Suppressor macrophage treated with lipopolysaccharide for 1 hour (primary cell): ENCODE data around the gene YY1AP1.
"Not testable (repeated sequence)": the region's sequence is repeated elsewhere in the genome, so short reads cannot be mapped to it uniquely, and the experiment has no call there.

Source experiments
- DNase-seq, 3 donors: peaks; one replicate each; pipeline ENCODE4 v3.0.0-alpha.2; 2020 to 2022

Gene YY1AP1

GRCh38 chr1:155645648-155646047 is 42.9 kb downstream of the YY1AP1 start:
- peak; percentile 16 to 30 (median 30) for DNase-seq

DNA sequence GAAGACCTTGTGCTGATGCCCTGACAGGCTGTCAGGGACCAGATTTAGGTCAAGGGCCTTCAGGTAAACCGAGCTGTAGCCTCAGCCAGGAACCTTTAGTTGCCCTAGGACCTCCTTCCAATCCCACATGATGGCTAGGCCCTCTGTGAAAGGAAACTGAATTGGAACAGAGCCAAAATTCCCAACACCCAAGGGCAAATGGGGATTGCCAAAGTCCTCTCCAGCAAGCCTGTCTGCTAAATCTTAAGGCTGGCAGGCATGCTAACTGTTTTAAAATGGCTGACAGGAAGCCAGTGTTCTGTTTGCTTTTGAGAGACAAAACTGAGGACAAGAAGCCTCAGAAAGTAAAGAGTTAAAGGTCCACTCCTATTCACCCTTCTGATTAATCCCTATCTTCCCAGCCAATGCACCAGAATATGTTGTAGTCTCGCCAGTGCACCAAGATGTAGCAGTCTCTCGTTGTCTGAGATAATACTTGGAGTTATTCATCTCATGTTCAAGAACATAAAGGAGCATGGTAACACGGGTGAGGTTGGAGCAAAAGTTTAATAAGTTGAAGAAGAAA is 43.5 kb downstream of the YY1AP1 start:
- no peak for DNase-seq

DNA sequence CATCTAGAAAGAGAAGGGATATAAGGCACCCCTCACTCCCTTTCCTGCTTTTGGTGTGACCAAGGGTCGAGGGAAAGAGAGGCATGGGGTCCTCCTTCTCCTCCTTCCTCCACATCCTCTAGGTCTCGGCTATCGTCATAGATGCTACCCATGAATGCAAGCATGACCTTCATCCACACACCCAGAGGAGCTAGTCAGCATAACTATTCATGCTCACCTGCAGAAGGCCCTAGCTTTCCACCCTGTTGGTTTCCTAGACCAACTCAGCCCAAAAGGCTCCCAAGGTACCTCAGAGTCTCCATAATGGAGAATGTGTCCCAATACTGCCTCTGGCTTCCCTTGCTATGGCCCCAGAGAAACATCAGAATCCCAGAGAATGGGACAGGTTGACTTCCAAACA is 45.3 kb downstream of the YY1AP1 start:
- DNase-seq, result no peak

DNA sequence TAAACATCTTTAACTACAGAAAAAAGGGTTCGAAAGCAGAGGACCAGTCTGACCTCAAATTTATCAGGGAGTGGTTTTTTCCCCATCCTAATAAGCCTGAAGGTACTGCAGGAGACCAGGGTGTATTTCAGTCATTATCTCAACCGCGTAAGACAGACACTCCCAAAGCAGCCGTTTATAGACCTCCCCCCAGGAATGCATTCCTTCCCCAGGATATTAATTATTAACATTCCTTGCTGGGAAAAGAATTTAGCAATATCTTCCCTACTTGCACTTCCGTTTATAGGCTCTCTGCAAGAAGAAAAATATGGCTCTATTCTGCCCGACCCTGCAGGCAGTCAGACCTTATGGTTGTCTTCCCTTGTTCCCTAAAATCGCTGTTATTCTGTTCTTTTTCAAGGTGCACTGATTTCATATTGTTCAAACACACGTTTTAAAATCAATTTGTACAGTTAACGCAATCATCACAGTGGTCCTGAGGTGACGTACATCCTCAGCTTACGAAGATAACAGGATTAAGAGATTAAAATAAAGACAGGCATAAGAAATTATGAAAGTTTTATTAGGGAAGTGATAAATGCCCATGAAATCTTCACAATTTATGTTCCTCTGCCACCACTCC is 45.9 kb downstream of the YY1AP1 start:
- not testable (repeated sequence) for DNase-seq

DNA sequence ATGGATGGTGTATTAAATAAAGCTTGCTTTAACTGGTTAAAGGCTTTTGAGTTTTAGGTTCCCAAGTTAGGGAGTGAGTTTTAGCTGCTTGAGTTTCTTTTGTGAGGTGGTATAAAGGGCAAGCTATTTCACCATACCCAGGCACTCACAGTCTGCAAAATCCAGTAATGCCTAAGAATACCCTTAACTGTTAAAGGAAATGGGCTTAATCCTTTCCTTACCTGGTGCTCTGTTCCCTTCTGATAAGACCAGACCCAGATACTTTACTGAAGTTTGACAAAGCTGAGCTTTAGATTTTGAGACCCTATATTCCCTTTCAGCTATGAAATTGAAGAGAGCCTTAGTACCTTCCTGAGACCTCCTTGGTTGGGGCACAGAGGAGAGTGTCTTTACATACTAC is 48.2 kb downstream of the YY1AP1 start:
- DNase-seq, result peak in 1 of 3 donors; percentile 5

DNA sequence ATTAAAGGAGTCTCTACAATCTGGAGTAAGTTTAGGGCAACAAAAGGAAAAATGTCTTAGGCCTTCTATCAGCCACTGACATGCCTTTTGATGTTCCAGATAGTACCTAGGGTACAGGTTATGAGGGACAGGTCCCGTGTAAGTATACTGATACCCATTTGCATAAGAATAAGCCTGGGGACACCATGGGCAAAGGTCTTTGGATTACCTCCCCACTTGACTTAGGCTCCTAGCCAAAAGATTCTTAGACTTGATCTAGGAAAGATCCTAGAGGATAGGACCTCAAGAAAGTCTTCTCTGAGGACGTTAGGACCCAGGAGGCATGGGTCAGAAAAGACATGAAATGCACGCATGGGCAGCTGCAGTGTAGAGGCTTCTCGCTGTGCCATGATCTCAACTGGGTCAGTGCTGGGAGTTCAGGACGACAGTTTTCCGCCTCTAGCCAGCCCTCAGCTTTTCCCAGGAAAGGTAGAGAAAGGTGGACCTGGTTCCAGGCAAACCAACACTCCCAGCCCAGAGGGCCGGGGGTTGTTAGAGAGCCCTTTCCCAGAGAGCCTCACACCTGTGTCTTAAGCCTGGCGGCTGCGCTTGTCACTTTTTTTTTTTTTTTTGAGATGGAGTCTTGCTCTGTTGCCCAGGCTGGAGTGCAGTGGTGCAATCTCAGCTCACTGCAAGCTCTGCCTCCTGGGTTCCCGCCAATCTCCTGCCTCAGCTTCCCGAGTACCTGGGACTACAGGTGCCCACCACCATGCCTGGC is 52.0 kb downstream of the YY1AP1 start:
- DNase-seq, result peak in 1 of 3 donors; percentile 6

DNA sequence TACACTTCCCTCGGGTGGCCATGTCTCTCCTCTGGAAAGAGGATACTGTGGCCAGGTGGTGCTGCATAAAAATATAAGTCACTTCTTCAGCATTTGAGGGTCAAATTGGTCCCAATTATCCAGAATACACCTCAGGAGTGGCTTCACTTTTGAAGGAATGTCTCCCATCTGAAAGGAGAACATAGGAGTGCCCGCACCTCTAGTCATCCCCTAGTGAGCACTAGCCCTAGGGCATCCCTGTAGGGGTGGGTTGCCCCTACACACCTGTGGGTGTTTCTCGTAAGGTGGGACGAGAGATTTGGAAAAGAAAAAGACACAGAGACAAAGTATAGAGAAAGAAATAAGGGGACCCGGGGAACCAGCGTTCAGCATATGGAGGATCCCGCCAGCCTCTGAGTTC is 62.1 kb downstream of the YY1AP1 start:
- not testable (repeated sequence) for DNase-seq

GRCh38 chr1:155623357-155623756 is 65.2 kb downstream of the YY1AP1 start:
- no peak for DNase-seq

GRCh38 chr1:155622191-155622590 is 66.4 kb downstream of the YY1AP1 start:
- DNase-seq, result peak; percentile 56 to 71 (median 67)

GRCh38 chr1:155613226-155613625 is 75.3 kb downstream of the YY1AP1 start:
- DNase-seq, result not testable (repeated sequence)

DNA sequence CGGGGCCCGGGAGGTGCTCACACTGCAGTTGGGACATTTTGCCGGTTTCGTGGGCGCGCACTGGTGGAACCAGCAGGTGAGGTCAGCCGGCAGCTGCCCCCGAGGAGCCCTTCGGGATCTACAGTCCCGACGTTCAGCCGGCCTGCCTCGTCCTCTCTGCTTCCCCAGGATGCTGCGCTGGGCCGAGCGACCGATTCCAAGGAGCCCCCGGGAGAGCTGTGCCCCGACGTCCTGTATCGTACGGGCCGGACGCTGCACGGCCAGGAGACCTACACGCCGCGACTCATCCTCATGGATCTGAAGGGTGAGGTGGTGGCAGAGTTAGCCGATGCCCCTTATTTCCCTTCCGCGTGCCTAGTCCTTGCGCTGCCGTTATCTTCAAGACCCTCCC is 78.3 kb downstream of the YY1AP1 start:
- not testable (repeated sequence) for DNase-seq

DNA sequence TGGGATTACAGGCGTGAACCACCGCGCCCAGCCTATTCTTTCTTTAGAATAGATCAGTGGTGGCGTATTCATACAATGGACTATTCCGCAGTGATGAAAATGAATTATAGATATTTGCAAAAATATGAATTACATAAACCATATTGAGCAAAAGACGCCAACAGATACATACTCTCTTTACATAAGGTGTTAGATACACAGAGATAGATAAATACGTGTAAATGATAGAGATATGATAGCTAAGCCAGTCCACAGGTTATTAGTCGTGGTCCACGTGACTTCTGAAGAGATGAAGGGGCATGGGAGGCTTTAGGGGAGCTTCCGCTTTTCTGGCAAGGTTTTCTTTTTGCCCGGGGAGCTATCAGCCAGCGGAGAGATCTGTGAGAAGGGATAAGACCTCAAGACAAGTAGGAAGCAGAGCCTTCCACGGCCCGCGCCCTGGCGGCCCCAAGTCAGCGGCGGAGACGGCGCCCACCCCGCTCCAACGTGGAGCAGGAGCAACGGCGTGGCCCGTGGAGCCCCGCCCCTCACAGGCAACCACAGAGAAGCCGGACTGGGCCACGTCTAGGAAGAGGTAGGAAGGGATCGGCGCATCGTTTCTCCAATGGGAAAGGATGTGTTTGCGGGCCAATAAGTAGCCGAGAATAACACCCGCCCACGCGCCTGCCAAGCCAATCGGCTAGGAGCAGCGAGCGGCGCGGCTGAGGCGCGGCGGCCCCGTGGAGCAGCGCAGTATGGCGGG is 78.9 kb downstream of the YY1AP1 start, which contains the start of gene MSTO1:
TSS of gene MSTO1 (plus strand) at position 704 of the 742 bp plus-strand sequence. CDS start at position 735, 31 bp downstream.
- DNase-seq, result peak; percentile 99
